GM12878 (cell line): ENCODE measurements around the gene XPNPEP3. TPM values are rescaled to one million over a fixed set of nuclear protein-coding genes. Genes with fewer than 3 reads are reported as not detected.

ENCODE experiments used
- ATAC-seq: fragments of 200-7000 bp; cut with Tn5 transposase; 3 replicates; pipeline ENCODE4 v1.9.1; 2020; ENCODE audit warnings: mild to moderate bottlenecking, moderate library complexity
- BruUV-seq: library from RNA; stranded (reverse); fragments of 400-500 nt; replicated peaks from 2 replicates; lab custom pipeline; 2021; lab: Mats Ljungman, UMichigan
- CTCF ChIA-PET: fragments of 300-600 bp; sonication (Branson Sonifier 250); formaldehyde crosslinking; extraction: SDS; loops from one replicate; lab custom pipeline; 2021; ENCODE audit warnings: inconsistent platforms; lab: Yijun Ruan, JAX
- POLR2A ChIA-PET: fragments of 350-600 bp; formaldehyde crosslinking; extraction: SDS; loops from one replicate; lab custom pipeline; 2021; ENCODE audit warnings: inconsistent platforms; lab: Charles Lee
- RAD21 ChIA-PET: fragments of 300-600 bp; sonication (Branson Sonifier 250); formaldehyde crosslinking; loops from one replicate; lab custom pipeline; 2023; ENCODE audit warnings: antibody characterized with exemption; ENCODE audit not compliant: unreplicated experiment; lab: Charles Lee
- SMC1A ChIA-PET: fragments of 300-600 bp; sonication (Branson Sonifier 250); formaldehyde crosslinking; loops from one replicate; lab custom pipeline; 2023; ENCODE audit not compliant: unreplicated experiment, uncharacterized antibody; lab: Charles Lee
- DNase-seq: peaks from one replicate; pipeline ENCODE4 v3.0.0-alpha.2; 2011; ENCODE audit warnings: low read depth, low spot score
- FAIRE-seq: peaks from 3 replicates; lab custom pipeline; 2011; peaks lifted over from hg19 to GRCh38; lab: Jason Lieb, UNC
- H2AFZ ChIP-seq: 2 replicates; pipeline ENCODE4 v1.6.0; 2011; ENCODE audit warnings: low read depth, low read length, control low read depth; ENCODE audit not compliant: control insufficient read depth
- H3K27ac ChIP-seq: 2 replicates; pipeline ENCODE4 v1.5.1; 2011; ENCODE audit warnings: control low read depth; ENCODE audit not compliant: control insufficient read depth, insufficient read depth
- H3K27me3 ChIP-seq, 2 experiments: replicated peaks in 1 of 2; 2 replicates each; pipeline versions ENCODE4 v1.6.0 to v1.6.1; 2011; ENCODE audit warnings: low read length in 1 of 2; ENCODE audit not compliant: control insufficient read depth in 2 of 2, insufficient read depth in 2 of 2
- H3K36me3 ChIP-seq, 2 experiments: 2 replicates each; pipeline ENCODE4 v1.5.1; 2011; ENCODE audit warnings: low read length in 1 of 2; ENCODE audit not compliant: control insufficient read depth in 2 of 2, insufficient read depth in 2 of 2
- H3K4me1 ChIP-seq: 2 replicates; pipeline ENCODE4 v1.6.1; 2011; ENCODE audit warnings: mild to moderate bottlenecking, low read length, moderate library complexity, mixed read lengths; ENCODE audit not compliant: control insufficient read depth, insufficient read depth
- H3K4me2 ChIP-seq: 2 replicates; pipeline ENCODE4 v1.6.0; 2011; ENCODE audit warnings: control low read depth; ENCODE audit not compliant: control insufficient read depth, insufficient read depth
- H3K4me3 ChIP-seq: fragments of 200-600 bp; sonication (generic); 2 replicates; pipeline ENCODE4 v1.5.1; 2016
- H3K79me2 ChIP-seq: 2 replicates; pipeline ENCODE4 v1.6.0; 2011; ENCODE audit warnings: low read length; ENCODE audit not compliant: control insufficient read depth, insufficient read depth
- H3K9ac ChIP-seq: 2 replicates; pipeline ENCODE4 v1.8.0; 2011; ENCODE audit warnings: low read length, control low read depth, mixed read lengths; ENCODE audit not compliant: control insufficient read depth, insufficient read depth
- H3K9me3 ChIP-seq: replicated peaks from 3 replicates; pipeline ENCODE4 v1.5.1; 2011; ENCODE audit warnings: mild to moderate bottlenecking, low read length; ENCODE audit not compliant: control insufficient read depth, insufficient read depth
- H4K20me1 ChIP-seq: 2 replicates; pipeline ENCODE4 v1.6.0; 2011; ENCODE audit not compliant: control insufficient read depth, insufficient read depth
- CBX5 ChIP-seq: sonication (generic); IDR thresholded peaks from 2 replicates; pipeline ENCODE4 v1.6.1; 2016; ENCODE audit warnings: low read depth, moderate library complexity, mild to moderate bottlenecking, inconsistent platforms
- CEBPB ChIP-seq, 2 experiments: fragments of 150-350 bp in 1 of 2; IDR thresholded peaks; 2 replicates each; pipeline ENCODE4 v1.6.1; 2012 to 2014; ENCODE audit warnings: low read depth in 2 of 2, low read length in 2 of 2, borderline replicate concordance in 1 of 2, inconsistent platforms in 1 of 2
- E2F4 ChIP-seq: IDR thresholded peaks from 2 replicates; pipeline ENCODE4 v1.6.1; 2012; ENCODE audit warnings: low read depth, low read length, improper control_type of control experiment
- MEF2A ChIP-seq: IDR thresholded peaks from 2 replicates; pipeline ENCODE4 v1.6.1; 2011; ENCODE audit warnings: low read depth, mild to moderate bottlenecking, low read length, moderate library complexity; ENCODE audit not compliant: insufficient read depth
- RAD21 ChIP-seq: IDR thresholded peaks from 2 replicates; pipeline ENCODE4 v1.6.1; 2011; ENCODE audit warnings: mild to moderate bottlenecking, low read depth, low read length, moderate library complexity; ENCODE audit not compliant: insufficient read depth
- ZZZ3 ChIP-seq: IDR thresholded peaks from 2 replicates; pipeline ENCODE4 v1.6.1; 2011; ENCODE audit warnings: low read depth; ENCODE audit not compliant: control insufficient read depth, insufficient read length
- WGBS: methylation state at CpG from one replicate; pipeline ENCODE4 v1.1.6; 2016; ENCODE audit warnings: low lambda C conversion rate; ENCODE audit not compliant: insufficient replicate concordance, insufficient coverage; ENCODE audit errors: missing lambda C conversion rate; 5-methylcytosine and 5-hydroxymethylcytosine counted together
- in situ Hi-C: fragments of 300-500 bp; cut with MboI; formaldehyde crosslinking; loops from 9 replicates; pipeline ENCODE4 v1.14.3; 2018; ENCODE audit warnings: mixed read lengths
- intact Hi-C: fragments of 100-400 bp; cut with micrococcal nuclease; formaldehyde crosslinking; loops from one replicate; pipeline ENCODE4 v1.14.2; 2022; ENCODE audit not compliant: unreplicated experiment
- polyA plus RNA-seq, 11 experiments: library from polyadenylated mRNA; depleted of rRNA in 4 of 11; unstranded in 6 of 11; stranded (reverse) in 5 of 11; fragments of >200 nt; fragmentation: Nextera tagmentation in 4 of 11; fragmentation: Illumina TruSeq in 1 of 11; extraction: Ambion mirVana in 4 of 11; extraction: Trizol in 1 of 11; gene quantifications; 1 replicate in 1 of 11; 2 replicates in 10 of 11; pipeline versions ENCODE4 v1.2.1 to v1.2.3, GENCODE V29; 2011 to 2016; ENCODE audit warnings: inconsistent platforms in 2 of 11, missing spikeins in 2 of 11, low read depth in 1 of 11
- total RNA-seq, 4 experiments: library from RNA; depleted of rRNA in 3 of 4; stranded (reverse); fragments of >200 nt in 3 of 4; fragmentation: Illumina TruSeq in 1 of 4; extraction: Trizol in 1 of 4; gene quantifications; 2 replicates each; pipeline versions ENCODE4 v1.2.1 to v1.2.3, GENCODE V29; 2013 to 2021
- TF ChIP-seq, protein P1 (sequence below): fragments of 450-650 bp; IDR thresholded peaks from 2 replicates; pipeline ENCODE4 v1.6.1; 2017; ENCODE audit warnings: mild to moderate bottlenecking, low read depth, inconsistent platforms; ENCODE audit not compliant: poor library complexity, severe bottlenecking

The XPNPEP3 gene
- total and polyA plus RNA-seq, 10 of the 15 experiments (the other 5 are each of a cell fraction or from before 2014, with no cell fraction given), result 6.7 to 19.9 (median 11.7) TPM

DNA sequence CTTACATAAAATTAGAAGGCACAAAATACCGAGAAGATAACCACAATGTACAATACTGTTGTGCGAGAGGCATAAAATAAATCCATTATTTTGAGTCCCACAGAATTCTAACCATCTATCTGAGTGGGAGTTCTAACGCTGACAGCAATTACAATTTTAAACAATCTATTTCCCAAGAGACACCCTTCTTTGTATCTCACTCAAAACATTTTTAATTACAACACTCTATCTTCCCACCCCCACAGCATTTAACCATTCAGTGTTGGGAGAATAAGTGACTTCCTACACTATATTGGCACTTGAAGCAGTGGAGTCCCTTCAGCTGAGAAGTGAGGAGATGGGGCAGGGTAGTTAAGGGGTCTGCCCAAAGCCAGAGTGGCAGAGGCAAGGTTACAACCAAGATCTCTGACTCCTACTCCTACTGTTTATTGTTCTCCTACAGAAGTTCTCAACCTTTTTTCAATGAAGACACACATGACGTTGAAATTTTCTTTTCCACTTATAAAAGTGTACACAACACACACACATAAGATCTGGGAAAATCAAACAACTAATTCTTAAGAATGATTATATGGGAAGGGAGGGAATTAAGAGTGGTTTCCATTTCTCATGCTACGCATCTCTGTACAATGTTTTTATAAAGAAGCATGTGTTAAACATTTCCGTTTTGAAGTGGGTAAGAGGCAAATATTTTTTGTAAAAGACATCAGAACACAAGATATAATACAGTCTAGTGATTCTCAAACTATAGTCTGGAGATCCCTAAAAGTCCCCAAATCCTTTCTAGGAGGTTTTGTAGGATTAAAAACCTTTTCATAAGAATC lies 48.7 kb upstream of the XPNPEP3 start:
- H3K27me3 ChIP-seq, result no peaks in the 10 kb centered on the region
- RAD21 ChIA-PET, result no interaction called here
- SMC1A ChIA-PET, result interaction anchor here (0.8 to 1.2 kb wide), 2 partner anchors 29 kb away, joined by 3 read pairs; no protein-coding TSS in a partner anchor
- POLR2A ChIA-PET, result interaction anchor here (0.5 to 0.6 kb wide), 3 partner anchors 10 to 95 kb away, joined by 3 read pairs; no protein-coding TSS in a partner anchor
- no peak for FAIRE-seq
- H3K4me1 ChIP-seq, result peaks cover 7% of the 10 kb centered on the region
- DNase-seq, result no peak
- no peak overlapping the region for H3K27ac ChIP-seq
- intact Hi-C loops, result no loop called here
- no peaks in the 10 kb centered on the region; the same call in 2 of the 3 replicates for H3K9me3 ChIP-seq
- H2AFZ ChIP-seq, result no peak overlapping the region
- in situ Hi-C loops, result no loop called here
- CTCF ChIA-PET, result interaction anchor here (0.5 to 1.2 kb wide), 3 partner anchors 51 to 124 kb away, joined by 3 read pairs; no protein-coding TSS in a partner anchor
- no peaks in the 10 kb centered on the region for H4K20me1 ChIP-seq
- H3K79me2 ChIP-seq, result peaks cover 73% of the 10 kb centered on the region
- WGBS, result 74% methylated on average over 6 of the region's 6 CpGs
- no TSS peak for BruUV-seq
- no peak for ATAC-seq
- no peak overlapping the region for H3K9ac ChIP-seq
- no peak overlapping the region for H3K4me3 ChIP-seq
- peaks cover 2 to 11% of the 10 kb centered on the region in 2 experiments; a peak in 2 of 4 replicates for H3K36me3 ChIP-seq
- TF ChIP-seq, protein P1, sequence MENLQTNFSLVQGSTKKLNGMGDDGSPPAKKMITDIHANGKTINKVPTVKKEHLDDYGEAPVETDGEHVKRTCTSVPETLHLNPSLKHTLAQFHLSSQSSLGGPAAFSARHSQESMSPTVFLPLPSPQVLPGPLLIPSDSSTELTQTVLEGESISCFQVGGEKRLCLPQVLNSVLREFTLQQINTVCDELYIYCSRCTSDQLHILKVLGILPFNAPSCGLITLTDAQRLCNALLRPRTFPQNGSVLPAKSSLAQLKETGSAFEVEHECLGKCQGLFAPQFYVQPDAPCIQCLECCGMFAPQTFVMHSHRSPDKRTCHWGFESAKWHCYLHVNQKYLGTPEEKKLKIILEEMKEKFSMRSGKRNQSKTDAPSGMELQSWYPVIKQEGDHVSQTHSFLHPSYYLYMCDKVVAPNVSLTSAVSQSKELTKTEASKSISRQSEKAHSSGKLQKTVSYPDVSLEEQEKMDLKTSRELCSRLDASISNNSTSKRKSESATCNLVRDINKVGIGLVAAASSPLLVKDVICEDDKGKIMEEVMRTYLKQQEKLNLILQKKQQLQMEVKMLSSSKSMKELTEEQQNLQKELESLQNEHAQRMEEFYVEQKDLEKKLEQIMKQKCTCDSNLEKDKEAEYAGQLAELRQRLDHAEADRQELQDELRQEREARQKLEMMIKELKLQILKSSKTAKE, result no peak
- no peak for TF ChIP-seq CEBPB (IDR thresholded peaks at IDR 0.05; ENCODE audit: borderline replicate concordance in 1 of 2, low read depth in 2 of 2, low read length in 2 of 2)
- no peak for TF ChIP-seq MEF2A
- no peak for TF ChIP-seq RAD21
- TF ChIP-seq ZZZ3, result no peak
- no peak for TF ChIP-seq E2F4
- no peak for TF ChIP-seq CBX5
- H3K4me2 ChIP-seq, result no peak overlapping the region
